HG02610 (cell line): ENCODE measurements around the gene SLC39A11.
"Not testable (repeated sequence)": the region's sequence is repeated elsewhere in the genome, so short reads cannot be mapped to it uniquely, and the experiment has no call there.

Source experiments
- ATAC-seq: cut with Tn5 transposase; IDR thresholded peaks from one replicate; pipeline ENCODE4 v1.9.1; 2021; ENCODE audit warnings: mild to moderate bottlenecking, moderate library complexity; ENCODE audit not compliant: unreplicated experiment

The SLC39A11 gene

DNA sequence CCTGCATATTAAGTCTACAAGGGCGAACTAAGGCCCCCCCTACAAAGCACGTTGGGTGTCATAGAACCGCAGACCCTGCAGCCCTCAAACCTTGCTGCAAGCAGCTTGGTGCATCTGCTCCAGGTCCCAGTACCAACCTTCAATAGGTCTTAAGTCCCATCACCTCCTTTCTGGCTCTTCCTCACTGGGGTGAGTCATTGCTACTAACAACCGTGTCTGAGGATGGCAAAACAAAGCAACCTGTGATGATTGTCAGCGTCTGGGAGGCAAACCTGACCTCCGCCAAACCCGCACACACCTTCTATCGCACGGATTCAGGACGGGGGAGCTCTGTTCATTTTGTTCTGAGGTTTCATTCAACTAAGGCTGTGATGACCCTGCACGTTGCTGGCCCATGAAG is 138.9 kb downstream of the SLC39A11 start:
- ATAC-seq: no peak

DNA sequence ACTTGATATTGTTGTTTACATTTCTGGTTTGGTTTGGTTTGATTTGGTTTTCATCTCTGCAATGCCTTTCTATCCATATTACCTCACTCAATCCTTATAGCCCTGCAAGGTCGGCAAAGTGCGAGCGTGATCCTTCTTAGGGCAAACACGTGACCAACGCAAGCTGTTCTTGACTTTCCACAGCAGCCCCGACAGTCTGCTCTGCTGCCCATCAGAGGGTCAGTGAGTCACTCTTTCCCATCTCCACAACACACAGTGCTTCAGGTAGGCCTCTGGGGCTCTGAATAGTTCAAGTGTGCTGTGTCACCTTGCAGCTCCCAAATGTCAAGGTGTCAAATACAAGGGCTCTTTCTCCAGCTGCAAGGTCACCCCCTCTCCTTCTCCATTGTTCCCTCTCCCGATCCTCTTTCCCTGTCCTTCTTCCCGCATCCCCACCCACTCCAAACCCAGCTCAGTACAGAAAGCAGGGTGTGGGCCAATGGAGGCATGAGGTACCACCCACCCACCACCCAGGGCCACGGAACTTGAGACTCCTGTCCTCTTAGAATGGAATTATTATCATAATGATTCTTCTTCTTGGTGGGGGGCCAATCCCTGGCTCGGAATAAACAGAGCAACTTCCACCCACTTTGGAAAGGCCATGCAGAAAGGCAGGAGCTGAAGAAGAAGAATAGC is 139.7 kb downstream of the SLC39A11 start:
- ATAC-seq: no peak

DNA sequence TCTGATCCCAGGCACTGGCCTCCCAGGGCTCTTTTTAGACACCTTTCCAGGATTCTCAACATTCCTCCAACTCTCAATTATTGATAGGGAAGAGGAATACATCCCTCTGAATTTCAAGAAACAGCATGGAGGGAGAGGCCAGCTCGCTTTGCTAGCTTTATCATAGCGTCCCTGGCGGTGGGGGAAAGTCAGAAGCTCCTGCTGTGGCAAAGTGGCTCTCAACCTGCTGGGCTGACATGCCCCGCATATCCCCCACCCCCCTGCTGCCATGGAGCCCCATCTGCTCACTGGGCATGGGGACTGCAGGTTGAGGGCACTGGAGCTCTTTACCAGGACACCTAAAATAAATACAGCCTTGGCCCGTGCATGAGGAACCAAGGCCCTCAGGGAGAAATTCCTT is 140.3 kb downstream of the SLC39A11 start:
- no peak for ATAC-seq

DNA sequence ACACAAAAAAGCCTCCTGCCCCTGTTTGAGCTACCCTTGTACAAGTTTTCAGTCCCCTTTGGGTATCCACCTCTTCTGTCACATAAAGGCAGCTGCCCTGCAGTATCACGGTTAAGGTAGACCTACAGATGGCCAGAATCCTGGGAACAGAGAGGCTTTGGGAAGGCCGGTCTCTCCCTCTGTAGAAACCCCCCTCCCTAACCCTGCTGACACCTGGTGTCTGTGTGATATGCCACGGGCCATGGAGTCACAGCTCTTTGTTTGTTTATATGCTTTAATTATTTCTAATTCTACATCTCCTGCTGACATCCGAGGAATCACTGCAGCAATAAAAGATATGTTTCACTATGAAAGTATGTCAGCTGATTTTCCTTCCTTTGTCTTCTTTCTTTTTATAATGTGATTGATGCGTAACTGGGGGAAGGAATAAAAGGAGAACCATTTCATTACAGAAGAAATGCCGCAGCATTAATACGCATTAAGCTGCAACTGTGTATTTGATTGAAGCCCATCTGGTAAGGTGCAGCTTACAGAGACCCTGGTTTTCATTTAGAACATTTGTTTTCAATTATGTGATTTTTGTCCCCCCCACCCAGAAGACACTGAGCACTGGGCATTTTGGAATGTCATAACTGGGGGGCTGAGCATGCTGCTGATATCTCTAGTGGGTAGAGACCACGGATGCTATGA is 142.1 kb downstream of the SLC39A11 start:
- no peak for ATAC-seq

DNA sequence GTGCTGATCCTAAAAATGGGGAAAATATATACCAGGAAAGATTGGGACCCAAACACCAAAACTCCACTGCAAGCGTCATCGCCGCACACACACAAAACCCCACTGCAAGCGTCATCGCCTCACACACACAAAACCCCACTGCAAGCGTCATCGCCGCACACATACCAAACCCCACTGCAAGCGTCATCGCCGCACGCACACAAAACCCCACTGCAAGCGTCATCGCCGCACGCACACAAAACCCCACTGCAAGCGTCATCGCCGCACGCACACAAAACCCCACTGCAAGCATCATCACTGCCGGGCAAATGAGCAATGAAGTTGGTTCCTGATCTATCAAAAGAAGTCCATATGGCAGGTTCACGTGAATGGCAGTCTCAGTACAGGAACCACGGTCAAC is 144.4 kb downstream of the SLC39A11 start:
- no peak for ATAC-seq

DNA sequence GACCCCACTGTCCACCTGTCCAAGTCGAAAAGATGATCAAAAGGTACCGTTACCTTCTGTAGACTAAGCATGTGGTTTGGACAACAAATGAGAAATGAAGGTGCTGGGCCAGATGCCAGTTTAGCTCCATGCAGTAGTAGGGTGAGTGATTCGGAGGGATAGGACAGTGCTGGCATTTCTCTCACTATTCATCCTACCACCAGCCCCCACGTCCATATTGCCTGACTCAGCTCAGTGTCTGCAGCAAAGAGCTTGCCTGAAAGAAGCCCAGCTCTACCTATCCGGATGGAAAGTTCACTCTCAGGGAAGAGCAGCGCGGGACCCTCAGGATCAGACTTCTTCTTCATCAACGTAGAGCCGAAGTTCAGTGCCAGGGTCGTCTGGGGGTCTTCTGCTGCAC is 145.0 kb downstream of the SLC39A11 start:
- ATAC-seq: no peak

DNA sequence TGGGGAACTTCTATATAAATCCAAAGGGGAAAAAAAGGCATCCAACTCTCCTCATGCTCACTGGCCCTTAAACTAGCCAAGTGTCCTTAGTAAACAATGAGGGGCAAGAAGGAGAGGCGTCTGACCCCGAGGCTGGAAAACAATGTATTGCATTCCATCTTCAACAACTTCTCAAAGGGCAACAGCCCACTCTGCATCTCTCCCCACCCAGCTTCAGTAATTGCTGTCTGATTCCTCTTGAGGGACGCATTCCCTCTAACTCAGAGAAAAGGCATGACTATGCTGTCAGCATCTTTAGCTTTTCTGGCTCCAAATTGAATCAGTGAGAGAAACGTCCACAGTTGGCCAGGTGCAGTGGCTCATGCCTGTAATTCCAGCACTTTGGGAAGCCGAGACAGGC is 145.8 kb downstream of the SLC39A11 start:
- no peak for ATAC-seq

DNA sequence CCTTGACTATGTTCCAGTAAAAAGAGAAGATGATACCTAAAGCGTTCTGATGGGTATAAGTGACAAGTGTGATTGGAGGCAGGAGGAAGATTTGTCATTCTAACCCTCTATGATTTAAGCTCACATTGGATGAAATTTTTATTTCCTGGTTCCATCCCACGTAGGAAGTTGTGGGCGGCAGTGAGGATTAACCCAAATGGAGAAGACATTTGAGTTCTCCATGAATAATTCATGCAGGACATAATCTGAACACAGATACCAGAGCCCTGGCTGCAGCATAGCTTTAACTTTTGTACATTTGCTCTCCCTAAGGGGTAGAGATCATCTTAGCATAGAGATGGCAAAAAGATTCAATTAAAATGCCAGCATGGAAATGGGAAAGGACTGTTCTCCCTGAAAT is 146.3 kb downstream of the SLC39A11 start:
- no peak for ATAC-seq

DNA sequence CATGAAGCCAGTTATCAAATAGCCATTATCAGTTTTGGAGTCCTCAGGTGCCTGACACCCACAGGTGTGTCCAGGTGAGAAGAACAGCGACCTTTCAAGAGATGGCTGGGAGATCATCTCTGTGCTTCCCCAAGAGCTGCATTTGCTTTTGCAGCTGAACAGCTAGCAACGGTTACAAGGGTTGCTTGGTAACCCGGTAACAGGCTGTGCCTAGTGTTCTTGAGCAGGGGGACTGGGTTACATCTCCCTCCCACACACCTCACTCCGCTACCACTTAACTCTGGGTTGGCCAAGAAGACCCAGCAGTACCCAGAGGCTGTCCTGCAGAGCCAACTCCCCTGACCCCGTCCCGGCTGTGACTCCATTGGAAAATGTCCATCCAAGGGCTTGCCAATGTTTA is 147.0 kb downstream of the SLC39A11 start:
- ATAC-seq: no peak

DNA sequence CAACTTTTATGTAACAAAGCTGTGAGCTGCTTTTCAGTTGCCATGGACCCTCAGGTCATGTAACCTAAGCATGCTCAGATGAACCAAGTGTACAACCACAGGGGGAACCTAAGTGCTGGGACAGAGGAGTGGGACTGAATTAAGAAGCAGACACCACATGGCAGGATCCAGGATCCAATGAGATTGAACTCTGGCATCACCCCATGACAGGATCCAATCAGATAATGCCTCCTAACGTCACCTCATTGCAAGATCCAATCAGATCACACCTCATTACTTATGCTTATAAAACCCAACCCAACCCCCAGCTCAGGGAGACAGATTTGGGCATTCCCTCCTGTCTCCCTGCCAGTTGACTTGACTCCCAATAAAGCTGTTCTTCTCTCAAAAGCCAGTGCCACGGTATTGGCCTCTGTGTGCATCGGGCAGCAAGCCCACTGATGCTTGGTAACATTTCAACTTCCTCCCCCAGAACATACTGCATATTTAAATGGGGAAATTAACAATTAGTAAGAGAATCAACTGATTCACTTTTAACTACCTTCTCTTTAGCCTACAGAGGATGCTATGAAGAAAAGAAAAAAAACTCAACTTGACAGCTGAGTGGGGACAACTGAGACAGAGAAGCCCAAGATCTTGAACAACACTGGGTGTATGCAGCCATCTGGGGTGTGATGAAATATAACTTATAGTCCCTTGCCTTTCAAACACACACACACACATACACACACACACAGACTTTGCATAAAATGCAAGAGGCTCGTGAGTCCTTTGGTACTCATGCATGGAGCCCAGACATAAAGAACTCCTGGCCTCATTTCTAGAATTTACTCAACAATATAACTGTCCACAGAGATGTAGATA is 148.4 kb downstream of the SLC39A11 start:
- no peak for ATAC-seq

DNA sequence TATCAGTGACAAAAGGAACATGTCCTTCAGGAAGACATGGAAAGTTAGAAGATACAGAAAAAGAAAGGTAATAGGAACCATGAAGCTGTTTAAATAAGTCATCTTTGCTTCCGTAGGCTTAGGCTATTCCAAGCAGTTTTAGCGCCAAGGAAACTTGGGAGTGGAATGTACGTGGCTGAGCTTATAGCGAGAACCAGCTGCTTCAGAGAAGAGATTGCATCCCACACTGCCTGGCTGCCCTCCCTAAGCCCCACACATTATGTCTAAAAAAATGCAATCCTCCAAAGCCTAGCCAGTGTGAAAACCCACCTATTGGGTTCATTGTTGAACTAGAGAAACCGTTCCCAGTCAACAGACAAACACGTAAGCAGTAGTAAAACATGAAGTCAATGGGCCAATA is 149.9 kb downstream of the SLC39A11 start:
- no peak for ATAC-seq

DNA sequence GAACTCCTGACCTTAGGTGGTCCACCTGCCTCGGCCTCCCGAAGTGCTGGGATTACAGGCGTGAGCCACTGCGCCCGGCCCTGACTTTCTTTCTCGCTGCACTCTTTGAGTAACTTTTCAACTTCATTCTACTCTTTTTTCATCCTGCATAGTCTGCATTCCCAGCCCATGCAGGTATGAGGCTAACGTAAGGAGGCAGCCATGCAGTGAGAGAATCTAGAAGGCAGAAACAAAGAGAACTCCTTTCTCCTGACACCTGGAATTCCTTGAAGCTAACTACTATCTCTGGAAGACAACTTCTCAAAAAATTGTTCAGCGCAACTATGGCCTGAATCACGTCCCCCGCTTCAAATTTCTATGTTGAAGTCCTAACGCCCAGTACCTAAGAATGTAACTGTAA is 152.0 kb downstream of the SLC39A11 start:
- no peak for ATAC-seq

DNA sequence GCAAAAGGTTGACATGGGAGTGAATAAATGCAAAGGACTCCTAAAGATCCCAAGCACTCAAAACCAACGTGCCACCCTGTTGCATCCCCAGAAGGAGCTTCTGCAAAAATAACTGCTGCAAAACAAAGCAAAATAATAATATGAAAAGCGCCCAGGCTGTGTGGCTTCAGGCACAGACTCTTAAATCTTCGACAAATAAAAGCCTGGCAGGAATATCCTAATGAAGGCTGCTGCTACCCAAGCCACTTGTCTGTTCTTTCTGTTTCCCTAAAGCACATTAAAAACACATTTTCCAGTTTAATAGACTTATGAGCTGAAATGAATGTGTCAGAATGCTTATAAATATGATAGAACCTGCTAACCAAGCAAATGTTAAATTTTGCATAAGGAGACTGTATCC is 154.0 kb downstream of the SLC39A11 start:
- ATAC-seq: no peak

DNA sequence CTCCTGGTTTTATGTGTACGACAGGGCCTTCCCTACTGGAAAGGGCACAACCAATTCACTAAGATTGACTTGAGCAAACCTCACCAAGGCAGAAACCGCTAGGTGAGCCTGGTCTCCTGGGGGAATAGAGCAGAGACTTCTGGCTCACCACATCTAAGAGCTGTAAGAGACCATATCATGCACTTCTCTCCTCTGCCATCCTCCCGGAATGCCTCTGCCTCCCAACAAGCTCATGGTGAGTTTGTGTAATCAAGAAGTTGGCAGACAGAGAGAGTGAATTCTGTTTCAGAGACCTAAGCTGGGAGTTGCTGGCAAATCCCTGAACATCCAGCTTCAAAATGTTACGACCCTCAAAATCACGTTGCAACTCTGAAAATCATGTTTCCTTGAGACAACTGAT is 154.8 kb downstream of the SLC39A11 start:
- no peak for ATAC-seq

DNA sequence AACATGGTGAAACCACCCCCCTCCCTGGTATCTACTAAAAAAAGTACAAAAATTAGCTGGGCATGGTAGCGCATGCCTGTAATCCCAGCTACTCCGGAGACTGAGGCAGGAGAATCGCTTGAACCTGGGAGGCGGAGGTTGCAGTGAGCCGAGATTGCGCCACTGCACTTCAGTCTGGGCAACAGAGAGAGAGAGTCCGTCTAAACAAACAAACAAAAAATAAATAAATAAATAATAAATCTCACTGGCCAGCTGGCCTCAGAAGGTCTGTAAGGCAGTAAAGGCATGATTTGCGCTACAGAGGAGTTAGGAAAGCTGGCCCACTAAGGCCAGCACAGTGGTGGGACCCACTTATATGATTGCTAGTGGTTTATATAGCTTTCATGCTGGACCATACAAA is 155.2 kb downstream of the SLC39A11 start:
- ATAC-seq: not testable (repeated sequence)

DNA sequence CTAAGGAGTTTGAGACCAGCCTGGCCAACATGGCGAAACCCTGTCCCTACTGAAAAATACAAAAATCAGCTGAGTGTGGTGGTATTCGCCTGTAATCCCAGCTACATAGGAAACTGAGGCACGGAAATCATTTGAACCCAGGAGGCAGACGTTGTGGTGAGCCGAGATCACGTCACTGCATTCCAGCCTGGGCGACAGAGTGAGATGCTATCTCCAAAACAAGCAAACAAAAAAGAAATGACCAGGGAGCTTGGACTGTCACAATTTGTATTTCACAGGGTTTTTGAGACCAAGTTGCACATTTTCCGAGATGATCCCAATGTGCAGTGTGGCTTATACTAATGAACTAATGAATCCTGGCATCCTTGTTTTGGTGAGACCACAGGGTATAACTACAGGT is 156.5 kb downstream of the SLC39A11 start:
- no peak for ATAC-seq

DNA sequence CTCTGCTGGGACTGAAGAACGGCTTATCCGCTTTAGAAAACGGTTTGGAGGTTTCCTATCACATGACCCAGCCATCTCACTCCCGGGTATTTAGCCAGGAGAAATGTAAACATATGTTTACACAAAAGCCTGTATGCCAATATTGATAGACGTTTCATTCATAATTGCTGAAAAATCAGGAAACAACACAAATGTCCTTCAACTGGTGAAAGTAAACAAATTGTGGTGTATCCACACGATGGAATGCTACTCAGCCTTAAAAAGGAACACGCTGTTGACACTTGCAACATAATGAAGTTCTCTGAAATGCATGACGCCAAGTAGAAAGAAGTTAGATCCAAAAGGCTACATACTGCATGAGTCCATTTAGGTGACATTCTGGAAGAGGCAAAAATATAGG is 157.6 kb downstream of the SLC39A11 start:
- ATAC-seq: no peak

DNA sequence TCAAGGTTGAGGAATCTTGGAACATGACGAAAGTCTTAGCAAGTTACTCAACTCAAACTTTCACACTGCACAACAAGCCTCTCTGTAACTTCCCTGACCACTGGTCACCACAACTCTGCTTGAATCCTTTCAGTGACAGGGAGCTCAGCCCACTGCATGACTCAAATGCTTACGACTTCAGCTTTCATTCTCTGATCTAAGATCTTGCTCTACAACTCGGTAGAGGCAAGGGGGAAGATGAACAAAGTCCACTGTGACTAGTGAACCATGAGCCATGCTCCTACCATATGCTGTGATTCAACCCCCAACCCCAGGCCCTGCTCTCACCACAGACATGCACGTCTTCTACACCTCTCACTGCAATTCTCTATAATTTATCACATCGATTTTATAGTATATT is 160.9 kb downstream of the SLC39A11 start:
- ATAC-seq: peak; percentile 56

DNA sequence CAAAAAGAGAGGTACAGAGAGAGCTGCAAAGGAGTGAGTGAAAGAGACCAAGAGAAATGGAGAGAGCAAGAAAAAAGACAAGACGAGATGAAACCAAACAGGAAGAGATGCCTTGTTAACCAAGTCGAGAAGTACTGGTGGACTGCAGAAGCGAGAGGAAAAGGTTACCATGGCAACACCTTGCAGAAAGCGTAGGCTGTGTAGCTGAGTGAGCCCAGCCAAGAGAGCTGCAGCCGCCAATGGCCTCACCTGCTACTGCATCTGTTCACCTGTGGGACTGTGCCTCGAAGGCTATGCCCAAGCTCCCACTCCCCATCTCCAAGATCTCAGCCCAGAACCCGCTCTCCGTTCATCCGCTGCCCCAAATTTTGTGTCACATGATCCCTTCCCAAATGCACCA is 161.3 kb downstream of the SLC39A11 start:
- ATAC-seq: no peak

DNA sequence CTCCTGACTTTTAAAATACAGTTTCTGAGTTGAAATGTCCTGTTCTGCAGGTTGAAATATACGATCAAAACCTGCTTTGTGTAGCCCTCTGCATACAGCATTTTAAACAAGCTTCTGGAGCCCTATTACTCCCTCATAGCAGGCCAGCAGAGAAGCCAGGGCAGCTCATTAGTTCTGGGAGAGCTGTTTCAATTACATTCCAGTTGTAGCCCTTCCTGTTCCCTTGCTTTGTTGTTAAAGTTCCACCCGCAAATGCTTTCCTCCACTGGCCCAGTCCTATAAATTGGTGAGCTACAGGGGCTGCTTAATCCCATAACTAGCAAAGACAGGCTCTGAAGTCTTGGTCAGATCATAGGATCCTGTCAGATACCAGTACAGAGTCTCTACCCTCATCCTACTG is 162.5 kb downstream of the SLC39A11 start:
- ATAC-seq: no peak

DNA sequence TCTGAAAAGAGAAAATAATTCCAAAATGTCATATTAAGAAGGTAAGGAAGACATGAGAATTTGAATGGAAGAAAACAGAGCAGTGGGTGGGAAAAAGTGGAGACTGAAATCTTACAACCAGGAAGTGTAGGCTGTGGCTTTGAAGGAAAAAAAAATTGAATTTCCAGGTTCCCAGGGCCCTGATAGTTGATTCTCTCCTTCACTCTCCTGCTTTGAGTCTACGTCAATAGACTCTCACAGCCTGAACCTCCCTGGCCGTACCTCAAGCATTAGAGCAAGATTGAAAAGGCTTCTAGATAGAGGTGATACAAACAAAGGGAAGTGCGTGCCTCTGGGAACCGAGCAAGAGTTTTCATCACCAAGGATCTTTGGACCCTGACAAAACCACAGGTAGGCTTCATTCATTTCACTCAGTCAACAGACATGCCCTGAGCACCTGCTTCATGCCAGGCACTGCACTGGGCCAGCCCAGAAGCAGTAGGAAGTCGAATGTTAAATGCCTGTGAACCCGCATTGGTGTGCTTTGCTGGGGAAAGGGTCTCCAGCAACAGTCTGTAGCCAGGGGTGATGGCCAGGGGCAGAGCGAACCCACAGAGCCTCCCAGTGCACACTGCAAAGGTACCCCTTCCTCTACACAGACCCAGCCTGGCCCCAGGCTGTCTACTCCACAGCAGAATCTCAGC is 163.9 kb downstream of the SLC39A11 start:
- ATAC-seq: no peak
